Erythroblast (primary cell): ENCODE results near the gene BRWD1.

ENCODE experiments used
- GATA1 ChIP-seq: IDR thresholded peaks from 2 replicates; pipeline ENCODE4 v1.6.1; 2011; ENCODE audit warnings: low read depth, mild to moderate bottlenecking, control low read depth, low read length, moderate library complexity
- POLR2A ChIP-seq: IDR thresholded peaks from 2 replicates; pipeline ENCODE4 v1.6.1; 2011; ENCODE audit warnings: mild to moderate bottlenecking, low read length

GRCh38 chr21:39187141-39187540, 126.3 kb downstream of the BRWD1 start:
- TF ChIP-seq POLR2A (no peak), GATA1 (no peak)
